Upper lobe of left lung (tissue), 4 donors: Measurements from ENCODE around the gene SELENOI.

Experiments
- POLR2A ChIP-seq, 4 donors: fragments of 450-650 bp; IDR thresholded peaks; one replicate each; pipeline ENCODE4 v1.5.1; 2016 to 2017; ENCODE audit warnings: antibody characterized with exemption in 4 of 4, mild to moderate bottlenecking in 2 of 4
- POLR2AphosphoS5 ChIP-seq, 2 donors: sonication (generic); formaldehyde crosslinking; IDR thresholded peaks; one replicate each; pipeline ENCODE4 v1.5.1; 2017; ENCODE audit warnings: antibody characterized with exemption in 2 of 2

DNA sequence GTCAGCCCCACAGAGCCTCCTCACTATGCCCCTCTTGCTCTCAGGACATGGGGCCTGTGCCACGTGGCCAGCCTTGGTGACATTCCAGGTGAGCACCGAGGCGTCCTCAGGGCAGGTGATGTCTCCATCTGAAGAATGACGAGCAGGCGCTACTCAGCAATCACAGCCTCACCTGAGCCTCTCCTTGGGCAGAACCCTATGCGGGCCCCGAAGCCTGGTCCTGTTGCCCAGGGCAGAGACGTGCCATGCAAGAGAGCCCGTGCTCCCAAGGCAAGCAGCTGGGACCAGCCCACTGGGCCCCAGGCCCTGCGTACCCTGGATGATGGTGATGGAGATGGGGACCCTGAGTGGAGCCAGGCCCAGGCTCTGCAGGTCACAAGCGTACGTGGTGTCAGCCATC is 32.5 kb upstream of the SELENOI start:
- TF ChIP-seq POLR2AphosphoS5 (IDR thresholded peaks at IDR 0.05) = no peak
- TF ChIP-seq POLR2A (IDR thresholded peaks at IDR 0.05) = no peak
